PFSK-1 (cell line): Measurements from ENCODE around the gene ELL.

Source experiments
- POLR2AphosphoS5 ChIP-seq: IDR thresholded peaks from 2 replicates; pipeline ENCODE4 v1.6.1; 2012; ENCODE audit warnings: low read depth, mild to moderate bottlenecking, control low read depth, low read length, moderate library complexity
- REST ChIP-seq, 2 experiments: IDR thresholded peaks; 2 replicates each; pipeline versions ENCODE4 v1.6.1 to v1.8.0; 2011 to 2012; ENCODE audit warnings: low read depth in 2 of 2, low read length in 2 of 2, control low read depth in 1 of 2, inconsistent platforms in 1 of 2, mild to moderate bottlenecking in 1 of 2, moderate library complexity in 1 of 2; ENCODE audit not compliant: insufficient read depth in 1 of 2
- SIN3A ChIP-seq: IDR thresholded peaks from 2 replicates; pipeline ENCODE4 v1.6.1; 2012; ENCODE audit warnings: mild to moderate bottlenecking, low read length, moderate library complexity, borderline replicate concordance; ENCODE audit not compliant: insufficient read depth
- TAF1 ChIP-seq: IDR thresholded peaks from 2 replicates; pipeline ENCODE4 v1.6.1; 2012; ENCODE audit warnings: low read length, control low read depth, borderline replicate concordance; ENCODE audit not compliant: insufficient read depth

DNA sequence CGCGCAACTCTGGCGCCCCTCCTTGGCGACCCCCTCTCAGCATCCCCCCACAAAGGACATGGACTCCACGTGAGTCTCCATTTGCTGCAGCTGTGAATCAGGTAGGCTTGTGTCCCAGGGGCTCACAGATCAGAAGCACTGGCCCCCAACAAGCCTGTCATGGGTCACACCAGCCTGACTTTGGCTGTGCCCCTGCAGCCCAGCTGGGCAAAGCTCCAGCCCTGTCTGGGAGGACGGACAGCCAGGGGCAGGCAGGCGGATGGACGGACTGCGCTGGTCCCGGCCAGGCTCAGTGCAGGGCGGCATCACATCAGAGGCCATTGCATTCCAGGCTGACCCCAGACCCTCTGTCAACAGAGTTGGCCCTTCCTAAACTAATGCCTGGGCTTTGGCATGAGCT, 55.5 kb downstream of the ELL start:
- TF ChIP-seq TAF1 (no peak), REST (IDR thresholded peaks at IDR 0.05; ENCODE audit: insufficient read depth in 1 of 2, low read depth in 2 of 2, low read length in 2 of 2) (no peak), POLR2AphosphoS5 (no peak), SIN3A (no peak)
